Endothelial cell of umbilical vein (primary cell): Measurements from ENCODE around the gene SOHLH1. TPM values are rescaled to one million over a fixed set of nuclear protein-coding genes. Genes with fewer than 3 reads are reported as not detected.

Experiments
- BruUV-seq: library from RNA; stranded (reverse); fragments of 400-500 nt; replicated peaks from 2 replicates; lab custom pipeline; 2021; lab: Mats Ljungman, UMichigan
- CTCF ChIA-PET: fragments of 300-600, 350-600 bp; sonication (Branson Sonifier 250); formaldehyde crosslinking; loops from one replicate; lab custom pipeline; 2021; ENCODE audit warnings: antibody characterized with exemption, inconsistent platforms; lab: Charles Lee
- POLR2A ChIA-PET: fragments of 300-600, 350-600 bp; sonication (Branson Sonifier 250); formaldehyde crosslinking; loops from one replicate; lab custom pipeline; 2021; ENCODE audit warnings: antibody characterized with exemption, inconsistent platforms; lab: Charles Lee
- DNase-seq: peaks from one replicate; pipeline ENCODE4 v3.0.0-alpha.2; 2011; ENCODE audit warnings: low read depth, low spot score
- FAIRE-seq: peaks from 2 replicates; lab custom pipeline; 2011; peaks lifted over from hg19 to GRCh38; lab: Jason Lieb, UNC
- H2AFZ ChIP-seq: 2 replicates; pipeline ENCODE4 v1.6.0; 2012; ENCODE audit warnings: low read depth, low read length, control low read depth, inconsistent platforms
- H3K27ac ChIP-seq: 2 replicates; pipeline ENCODE4 v1.5.1; 2011; ENCODE audit warnings: low read depth, mild to moderate bottlenecking, control low read depth, low read length, moderate library complexity; ENCODE audit not compliant: insufficient read depth
- H3K27me3 ChIP-seq, 2 experiments: 2 replicates each; pipeline versions ENCODE4 v1.6.0 to v1.6.1; 2011; ENCODE audit warnings: low read length in 2 of 2, mixed read lengths in 1 of 2; ENCODE audit not compliant: control insufficient read depth in 2 of 2, insufficient read depth in 2 of 2
- H3K36me3 ChIP-seq, 2 experiments: 2 replicates in 1 of 2; 3 replicates in 1 of 2; pipeline ENCODE4 v1.5.1; 2011; ENCODE audit warnings: low read length in 2 of 2, mild to moderate bottlenecking in 1 of 2, moderate library complexity in 1 of 2; ENCODE audit not compliant: control insufficient read depth in 2 of 2, insufficient read depth in 2 of 2; ENCODE audit errors: extremely low read depth in 1 of 2
- H3K4me1 ChIP-seq: 3 replicates; pipeline ENCODE4 v1.5.1; 2011; ENCODE audit warnings: mild to moderate bottlenecking, low read length; ENCODE audit not compliant: control insufficient read depth, insufficient read depth; ENCODE audit errors: extremely low read depth
- H3K4me2 ChIP-seq: 2 replicates; pipeline ENCODE4 v1.6.1; 2011; ENCODE audit warnings: low read length, control low read depth, mixed read lengths; ENCODE audit not compliant: insufficient read depth
- H3K4me3 ChIP-seq, 3 experiments: fragments of 200-600 bp in 1 of 3; sonication (generic), shearing (Covaris generic) in 1 of 3; replicated peaks in 1 of 3; 2 replicates each; pipeline ENCODE4 v1.5.1; 2011 to 2016; ENCODE audit warnings: control low read depth in 3 of 3, low read length in 3 of 3, mild to moderate bottlenecking in 2 of 3, inconsistent platforms in 1 of 3, low read depth in 1 of 3, moderate library complexity in 1 of 3; ENCODE audit not compliant: insufficient read depth in 1 of 3
- H3K79me2 ChIP-seq: 2 replicates; pipeline ENCODE4 v1.6.0; 2012; ENCODE audit warnings: low read length, inconsistent platforms; ENCODE audit not compliant: control insufficient read depth, insufficient read depth
- H3K9ac ChIP-seq: replicated peaks from 2 replicates; pipeline ENCODE3; 2011; ENCODE audit warnings: low read length, control low read depth; ENCODE audit not compliant: insufficient read depth; ENCODE audit errors: extremely low read depth
- H3K9me1 ChIP-seq: replicated peaks from 3 replicates; pipeline ENCODE4 v1.6.0; 2011; ENCODE audit warnings: mild to moderate bottlenecking, low read length; ENCODE audit not compliant: control insufficient read depth, insufficient read depth; ENCODE audit errors: extremely low read depth
- H3K9me3 ChIP-seq: replicated peaks from 2 replicates; pipeline ENCODE4 v1.5.1; 2012; ENCODE audit warnings: low read length, inconsistent platforms; ENCODE audit not compliant: control insufficient read depth, insufficient read depth
- H4K20me1 ChIP-seq: replicated peaks from 2 replicates; pipeline ENCODE3; 2011; ENCODE audit warnings: mild to moderate bottlenecking, low read length; ENCODE audit not compliant: control insufficient read depth, insufficient read depth; ENCODE audit errors: extremely low read depth
- EZH2 ChIP-seq: IDR thresholded peaks from 2 replicates; pipeline ENCODE4 v1.6.1; 2012; ENCODE audit warnings: borderline replicate concordance, low read depth, mild to moderate bottlenecking, moderate library complexity, low read length, inconsistent platforms; ENCODE audit not compliant: severe bottlenecking
- FOS ChIP-seq: IDR thresholded peaks from 2 replicates; pipeline ENCODE4 v1.6.1; 2011; ENCODE audit warnings: mild to moderate bottlenecking, low read length, moderate library complexity, borderline replicate concordance; ENCODE audit not compliant: insufficient read depth
- GATA2 ChIP-seq: IDR thresholded peaks from 2 replicates; pipeline ENCODE4 v1.7.0; 2011; ENCODE audit warnings: low read depth, mild to moderate bottlenecking, moderate library complexity, mixed read lengths, low read length; ENCODE audit not compliant: insufficient read length, insufficient read depth
- JUN ChIP-seq: IDR thresholded peaks from 2 replicates; pipeline ENCODE4 v1.6.1; 2011; ENCODE audit warnings: borderline replicate concordance, low read depth; ENCODE audit not compliant: insufficient read length, insufficient read depth
- MYC ChIP-seq: IDR thresholded peaks from one replicate; pipeline ENCODE4 v1.6.1; 2011; ENCODE audit warnings: mild to moderate bottlenecking, low read depth, low read length
- POLR2A ChIP-seq: IDR thresholded peaks from 2 replicates; pipeline ENCODE4 v1.6.1; 2012; ENCODE audit warnings: low read depth, mild to moderate bottlenecking, control low read depth, low read length
- POLR2AphosphoS5 ChIP-seq: IDR thresholded peaks from 2 replicates; pipeline ENCODE4 v1.6.1; 2012; ENCODE audit warnings: low read depth, mild to moderate bottlenecking, control low read depth, low read length, moderate library complexity; ENCODE audit not compliant: insufficient read depth
- dilution Hi-C: fragments of 300-500 bp; cut with MboI; formaldehyde crosslinking; loops from one replicate; pipeline ENCODE4 v1.15.0; 2019; ENCODE audit warnings: low sequenced_read_pairs; ENCODE audit not compliant: extremely low pct_ligation_motif_present
- intact Hi-C: fragments of 100-400 bp; cut with micrococcal nuclease; formaldehyde crosslinking; loops from one replicate; pipeline ENCODE4 v1.10.0; 2022
- polyA plus RNA-seq, 4 experiments: library from polyadenylated mRNA; depleted of rRNA in 3 of 4; stranded (reverse) in 3 of 4; unstranded in 1 of 4; fragments of >200 nt; gene quantifications; 2 replicates each; pipeline versions ENCODE4 v1.2.1 to v1.2.3, GENCODE V29; 2011 to 2012; ENCODE audit warnings: missing spikeins in 1 of 4
- total RNA-seq: library from RNA; stranded (reverse); gene quantifications from 2 replicates; pipeline ENCODE4 v1.2.3, GENCODE V29; 2021
- TF ChIP-seq, protein P1 (sequence below), 2 donors: IDR thresholded peaks; 1 replicate in 1 of 2; 2 replicates in 1 of 2; pipeline ENCODE4 v1.5.1; 2011; ENCODE audit warnings: low read length in 2 of 2, mild to moderate bottlenecking in 2 of 2, moderate library complexity in 2 of 2, control low read depth in 1 of 2, inconsistent platforms in 1 of 2, low read depth in 1 of 2; ENCODE audit not compliant: insufficient read depth in 1 of 2; ENCODE audit errors: extremely low read depth in 1 of 2
- TF ChIP-seq, protein P2 (sequence below): IDR thresholded peaks from 2 replicates; pipeline ENCODE4 v1.6.1; 2011; ENCODE audit not compliant: insufficient read depth, insufficient read length

Gene SOHLH1
- total and polyA plus RNA-seq, 2 donors (not counting 3 experiments of a cell fraction or from before 2014, with no cell fraction given), result not detected

DNA sequence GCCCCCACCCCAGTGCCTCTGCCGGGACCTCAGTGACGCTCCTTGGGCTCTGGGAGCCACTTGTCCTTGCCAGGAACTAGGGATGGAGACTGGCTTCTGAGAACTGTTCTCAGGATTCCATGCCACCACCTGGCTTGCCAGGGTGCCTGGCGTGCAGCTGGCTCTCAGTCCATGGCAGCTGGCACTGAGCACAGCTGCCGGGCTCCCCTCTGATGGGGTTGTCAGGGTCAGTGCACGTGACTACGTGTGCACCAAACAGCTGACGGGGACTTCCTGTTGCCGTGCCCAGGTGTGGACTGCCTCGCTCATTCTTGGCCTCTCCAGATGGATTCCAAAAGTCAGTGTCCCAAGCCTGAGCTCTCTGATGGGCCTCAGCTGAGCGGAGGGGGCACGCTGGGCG is 12.1 kb upstream of the SOHLH1 start:
- Histone ChIP-seq H3K9me1 (no peaks in the 10 kb centered on the region), H3K27me3 (peaks cover 15 to 28% of the 10 kb centered on the region in 2 experiments), H3K79me2 (no peaks in the 10 kb centered on the region), H2AFZ (no peak overlapping the region), H3K36me3 (no peaks in the 10 kb centered on the region), H3K9ac (no peak overlapping the region), H3K4me1 (no peaks in the 10 kb centered on the region), H3K4me2 (no peak overlapping the region), H3K9me3 (no peaks in the 10 kb centered on the region), H3K27ac (no peak overlapping the region), H3K4me3 (no peak overlapping the region), H4K20me1 (no peaks in the 10 kb centered on the region)
- no TSS peak for BruUV-seq
- intact Hi-C loops (no loop called here), dilution Hi-C loops (no loop called here)
- POLR2A ChIA-PET, result no interaction called here
- CTCF ChIA-PET, result no interaction called here
- no peak for TF ChIP-seq POLR2A
- no peak for TF ChIP-seq FOS
- TF ChIP-seq, protein P1, sequence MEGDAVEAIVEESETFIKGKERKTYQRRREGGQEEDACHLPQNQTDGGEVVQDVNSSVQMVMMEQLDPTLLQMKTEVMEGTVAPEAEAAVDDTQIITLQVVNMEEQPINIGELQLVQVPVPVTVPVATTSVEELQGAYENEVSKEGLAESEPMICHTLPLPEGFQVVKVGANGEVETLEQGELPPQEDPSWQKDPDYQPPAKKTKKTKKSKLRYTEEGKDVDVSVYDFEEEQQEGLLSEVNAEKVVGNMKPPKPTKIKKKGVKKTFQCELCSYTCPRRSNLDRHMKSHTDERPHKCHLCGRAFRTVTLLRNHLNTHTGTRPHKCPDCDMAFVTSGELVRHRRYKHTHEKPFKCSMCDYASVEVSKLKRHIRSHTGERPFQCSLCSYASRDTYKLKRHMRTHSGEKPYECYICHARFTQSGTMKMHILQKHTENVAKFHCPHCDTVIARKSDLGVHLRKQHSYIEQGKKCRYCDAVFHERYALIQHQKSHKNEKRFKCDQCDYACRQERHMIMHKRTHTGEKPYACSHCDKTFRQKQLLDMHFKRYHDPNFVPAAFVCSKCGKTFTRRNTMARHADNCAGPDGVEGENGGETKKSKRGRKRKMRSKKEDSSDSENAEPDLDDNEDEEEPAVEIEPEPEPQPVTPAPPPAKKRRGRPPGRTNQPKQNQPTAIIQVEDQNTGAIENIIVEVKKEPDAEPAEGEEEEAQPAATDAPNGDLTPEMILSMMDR (IDR thresholded peaks at IDR 0.05; ENCODE audit: extremely low read depth in 1 of 2, insufficient read depth in 1 of 2, low read depth in 1 of 2, low read length in 2 of 2), result no peak
- TF ChIP-seq GATA2, result no peak
- no peak for TF ChIP-seq POLR2AphosphoS5
- no peak for TF ChIP-seq EZH2
- TF ChIP-seq MYC, result no peak
- TF ChIP-seq, protein P2, sequence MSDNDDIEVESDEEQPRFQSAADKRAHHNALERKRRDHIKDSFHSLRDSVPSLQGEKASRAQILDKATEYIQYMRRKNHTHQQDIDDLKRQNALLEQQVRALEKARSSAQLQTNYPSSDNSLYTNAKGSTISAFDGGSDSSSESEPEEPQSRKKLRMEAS, result no peak
- no peak for TF ChIP-seq JUN
- DNase-seq (no peak), FAIRE-seq (no peak)
